NCI-H1417 (cell line): ENCODE results near the gene TRIM65.
A peak's percentile ranks its signal among the peaks of the same experiment; 100 is the strongest.
"Not testable (repeated sequence)": the region's sequence is repeated elsewhere in the genome, so short reads cannot be mapped to it uniquely, and the experiment has no call there.

Experiments
- DNase-seq, 3 experiments: peaks; one replicate each; lab custom pipeline; 2025; lab: John Stamatoyannopoulos, UW

Gene TRIM65

DNA sequence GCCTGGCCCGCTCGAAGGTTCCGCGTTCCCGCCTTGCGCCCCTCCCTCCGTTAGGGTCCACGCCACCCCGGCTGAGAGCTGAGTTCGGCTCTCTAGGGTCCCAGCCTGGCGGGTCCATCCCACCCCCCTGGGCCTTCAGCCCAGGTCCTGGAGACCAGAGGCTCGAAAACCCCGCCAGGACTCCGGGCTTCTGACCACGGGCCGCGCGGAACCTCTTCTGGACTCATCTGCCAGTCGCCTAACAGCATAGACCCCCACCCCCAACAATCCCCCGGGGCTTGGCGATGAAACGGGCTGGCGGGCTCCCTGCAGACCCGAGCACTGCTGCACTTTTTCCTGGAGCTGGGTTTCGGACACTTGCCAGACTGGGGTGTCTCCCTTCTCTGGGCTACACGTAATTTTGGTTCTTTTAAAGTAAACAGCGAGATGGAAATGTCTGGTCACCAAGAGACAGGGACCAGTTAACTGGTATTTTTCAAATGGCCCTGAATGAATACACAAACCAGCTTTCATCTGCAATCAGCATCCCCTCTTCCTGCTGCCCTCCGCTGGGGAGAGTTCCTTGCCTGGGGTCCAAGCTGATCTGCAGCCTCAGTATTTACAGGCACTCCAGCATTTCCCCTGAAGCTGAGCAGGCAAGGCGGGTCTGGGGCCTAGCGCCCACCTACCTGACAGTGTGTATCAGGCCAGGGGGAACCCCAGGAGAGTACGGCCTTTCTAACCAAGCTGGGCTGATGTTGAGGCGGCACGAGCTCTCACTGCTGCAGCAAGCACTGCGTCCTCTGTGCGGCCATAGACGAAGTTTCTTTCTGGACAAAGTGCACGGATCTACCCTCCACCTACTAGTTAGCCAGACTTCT, 639 bp upstream of the TRIM65 start:
- DNase-seq = no peak

- peak in 1 of 3 experiments; percentile 24 for DNase-seq
Measured at GRCh38 chr17:75895370-75896155, 1.2 kb downstream of the TRIM65 start.

DNA sequence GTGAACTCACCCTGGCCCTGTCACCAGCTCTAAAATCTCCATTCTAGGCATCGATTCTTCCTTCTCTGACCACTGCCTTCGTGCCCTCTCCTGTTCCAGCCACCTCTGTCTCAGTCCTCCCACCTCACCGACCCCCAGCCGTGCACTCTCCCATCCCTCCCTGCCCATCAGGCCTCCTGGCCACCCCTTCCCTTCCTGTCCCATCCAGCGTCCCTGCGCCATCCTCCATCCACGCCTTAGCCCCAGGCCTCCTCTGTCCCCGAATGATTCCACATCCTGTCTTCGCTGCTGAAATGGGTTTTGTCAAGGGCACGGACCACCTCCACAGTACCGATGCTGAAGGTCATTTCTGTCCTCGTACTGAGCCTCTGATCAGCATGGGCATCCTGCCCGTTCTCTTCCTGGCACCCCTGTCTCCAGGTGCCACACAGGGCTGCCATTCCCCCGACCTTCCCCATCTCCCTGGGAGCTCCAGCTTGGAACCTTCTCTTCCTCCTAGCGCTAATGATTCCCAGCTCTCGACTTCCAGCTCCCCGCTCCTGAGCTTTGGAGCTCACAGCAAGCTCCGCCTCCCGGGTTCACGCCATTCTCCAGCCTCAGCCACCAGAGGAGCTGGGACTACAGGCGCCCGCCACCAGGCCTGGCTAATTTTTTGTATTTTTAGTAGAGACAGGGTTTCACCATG, 2.6 kb downstream of the TRIM65 start:
- no peak for DNase-seq

DNA sequence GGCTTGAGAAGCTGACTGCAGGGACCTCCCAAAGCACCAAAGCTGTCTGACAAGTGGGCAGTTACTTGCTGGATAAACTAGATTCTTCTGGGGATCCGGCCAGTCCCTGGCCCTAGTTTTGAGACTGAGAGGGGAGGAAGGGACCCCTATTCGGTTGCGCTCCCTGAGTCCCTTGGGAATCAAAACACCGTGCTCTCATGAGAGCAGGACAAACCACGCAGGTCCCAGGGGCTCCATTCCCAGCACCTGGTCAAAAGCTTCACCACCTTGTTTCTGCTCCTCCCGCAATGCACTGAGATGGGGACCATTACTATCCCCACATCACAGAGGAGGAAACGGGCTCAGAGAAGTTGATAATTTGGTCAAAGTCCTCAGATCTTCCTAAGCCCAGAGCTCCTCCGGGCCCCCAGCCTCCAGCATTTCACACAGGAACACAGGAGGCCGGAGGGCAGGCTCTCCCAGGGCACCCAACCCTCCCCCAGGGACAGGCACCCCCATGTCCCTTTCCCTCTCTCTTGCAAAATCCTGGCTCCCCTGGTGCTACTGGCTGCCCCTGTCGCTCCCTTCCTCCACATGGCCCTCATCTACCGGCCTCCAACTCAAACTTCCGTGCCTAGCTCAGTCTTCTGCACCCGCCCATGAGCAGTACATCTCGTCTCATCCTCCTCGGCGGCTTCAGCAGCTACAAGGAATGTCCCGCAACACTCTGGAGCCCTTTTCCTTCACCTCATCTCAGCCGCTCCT, 3.3 kb downstream of the TRIM65 start:
- DNase-seq = no peak

DNA sequence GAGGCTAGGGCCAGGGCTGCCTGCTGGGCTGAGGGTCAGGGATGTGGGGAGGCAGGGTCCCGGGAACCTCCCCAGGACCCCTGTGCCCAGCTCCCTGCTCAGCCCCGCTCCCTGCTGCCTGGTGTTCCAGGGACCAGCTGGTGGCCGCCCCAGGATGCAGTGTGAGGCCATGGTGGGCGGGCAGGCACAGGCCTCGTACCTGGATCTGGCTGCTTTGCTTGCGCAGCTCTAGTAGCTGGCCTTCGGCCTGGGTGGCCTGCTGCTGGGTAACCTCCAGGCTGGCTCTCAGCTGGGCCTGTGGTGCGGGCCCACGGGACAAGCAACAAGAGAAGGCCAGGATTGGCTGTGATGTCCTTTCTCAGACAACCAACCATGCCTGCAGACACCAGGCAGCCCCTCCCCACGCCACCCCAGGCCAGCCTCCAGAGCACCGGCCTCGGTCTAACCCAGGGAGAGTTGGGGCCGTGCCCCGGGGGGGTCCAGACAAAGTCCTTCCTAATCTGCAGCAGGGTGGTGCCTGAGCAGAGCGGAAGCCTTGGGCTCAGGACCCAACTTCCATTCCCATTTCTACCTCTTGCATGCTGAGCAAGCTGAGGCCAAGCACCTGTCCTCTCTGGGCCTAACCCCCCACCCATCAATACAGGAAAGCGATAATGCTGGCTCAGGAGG, 4.1 kb downstream of the TRIM65 start:
- no peak for DNase-seq

DNA sequence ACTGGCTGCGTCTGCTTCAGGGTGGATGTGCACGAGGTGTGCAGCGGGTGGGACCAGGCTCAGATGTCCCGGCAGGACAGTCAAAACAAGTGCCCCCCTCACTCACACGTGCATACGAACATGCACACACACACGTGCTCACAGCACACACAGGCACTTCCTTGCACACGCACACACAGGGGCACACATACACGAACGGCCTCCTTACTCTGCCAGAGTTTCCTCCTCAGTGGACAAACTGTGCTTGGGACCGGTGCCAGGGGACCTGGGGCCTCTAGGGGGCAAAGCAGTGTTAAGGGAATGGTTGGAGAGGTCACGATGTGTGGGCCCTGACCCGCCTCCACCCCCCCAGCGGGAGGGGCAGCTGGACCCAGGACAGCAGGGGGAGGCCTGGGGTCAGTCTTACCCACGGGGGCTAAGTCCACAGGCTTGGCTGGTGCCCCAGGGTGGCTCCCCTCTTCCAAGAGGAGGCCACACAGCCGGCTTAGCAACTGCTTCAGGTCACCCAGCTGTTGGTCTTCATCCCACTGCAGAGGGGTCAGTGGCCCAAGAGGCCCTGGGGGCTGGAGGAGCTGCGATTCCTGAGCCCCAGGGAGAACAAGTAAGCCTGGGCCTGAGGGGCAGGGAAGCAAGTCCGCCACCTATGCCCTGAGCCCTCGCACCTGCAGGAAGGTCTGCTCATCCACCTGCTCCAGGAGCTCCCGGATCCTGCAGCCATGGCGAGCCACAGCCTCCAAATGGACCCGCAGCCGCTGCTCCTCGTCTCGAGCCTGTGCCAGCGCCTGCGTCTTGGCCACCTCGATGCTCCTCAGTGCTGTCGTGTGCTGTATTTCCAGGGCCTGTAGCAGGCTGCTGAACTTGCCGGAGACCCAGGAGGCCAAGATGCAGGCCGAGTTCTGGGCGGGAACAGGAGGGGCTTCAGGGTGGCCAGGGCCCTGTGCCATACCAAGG, 4.9 kb downstream of the TRIM65 start:
- DNase-seq = no peak

DNA sequence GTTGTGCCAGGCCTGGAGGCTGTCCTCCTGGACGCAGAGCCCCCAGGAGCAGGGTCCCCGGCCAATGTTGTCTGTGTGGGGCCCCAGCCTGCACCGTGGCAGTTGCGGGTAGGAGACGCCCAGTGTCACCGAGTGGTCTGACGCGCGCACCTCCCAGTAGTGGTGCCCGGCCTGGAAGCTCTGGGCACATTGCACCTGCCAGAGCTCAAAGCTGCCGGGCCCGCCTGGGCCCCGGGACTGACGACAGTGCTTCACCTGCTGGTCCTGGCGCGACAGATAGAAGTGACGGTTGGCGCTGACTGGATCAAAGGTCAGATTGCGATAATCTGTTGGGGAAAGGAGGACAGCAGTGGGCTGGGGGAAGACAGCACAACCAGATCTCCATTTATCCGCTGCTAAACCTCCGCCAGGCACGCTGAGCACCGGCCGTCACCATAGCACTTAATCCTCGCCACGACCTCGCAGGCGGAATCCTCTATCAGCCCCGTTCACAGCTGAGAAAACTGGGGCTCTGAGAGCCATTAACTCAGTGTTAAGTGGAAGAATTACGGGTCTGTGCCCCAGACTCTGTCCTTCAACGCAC, 5.6 kb downstream of the TRIM65 start:
- DNase-seq = no peak

GRCh38 chr17:75889454-75889853, 7.3 kb downstream of the TRIM65 start:
- no peak for DNase-seq

DNA sequence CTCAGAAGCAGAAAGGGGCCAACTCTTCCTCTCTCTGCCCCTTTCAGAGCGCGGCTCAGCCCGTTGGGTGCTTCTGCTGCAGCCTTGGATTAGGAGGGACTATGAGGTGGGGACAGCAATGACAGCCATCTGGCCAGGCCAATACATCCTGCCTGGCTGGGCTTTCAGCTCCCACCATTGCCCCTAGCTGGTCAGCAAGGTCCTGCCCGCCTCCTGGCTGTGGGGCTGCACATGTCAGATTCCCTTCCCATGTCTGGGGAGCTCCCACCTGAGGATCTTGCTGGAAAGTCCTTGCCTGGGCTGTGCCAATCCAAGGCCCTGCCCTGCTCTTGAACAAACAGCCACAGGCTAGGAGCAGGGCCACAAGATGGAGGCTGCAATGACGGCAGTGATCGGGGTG, 8.3 kb downstream of the TRIM65 start:
- no peak for DNase-seq

- not testable (repeated sequence) for DNase-seq
Measured at GRCh38 chr17:75885860-75886259, 10.9 kb downstream of the TRIM65 start.

GRCh38 chr17:75885431-75885830, 11.3 kb downstream of the TRIM65 start:
- DNase-seq = no peak

DNA sequence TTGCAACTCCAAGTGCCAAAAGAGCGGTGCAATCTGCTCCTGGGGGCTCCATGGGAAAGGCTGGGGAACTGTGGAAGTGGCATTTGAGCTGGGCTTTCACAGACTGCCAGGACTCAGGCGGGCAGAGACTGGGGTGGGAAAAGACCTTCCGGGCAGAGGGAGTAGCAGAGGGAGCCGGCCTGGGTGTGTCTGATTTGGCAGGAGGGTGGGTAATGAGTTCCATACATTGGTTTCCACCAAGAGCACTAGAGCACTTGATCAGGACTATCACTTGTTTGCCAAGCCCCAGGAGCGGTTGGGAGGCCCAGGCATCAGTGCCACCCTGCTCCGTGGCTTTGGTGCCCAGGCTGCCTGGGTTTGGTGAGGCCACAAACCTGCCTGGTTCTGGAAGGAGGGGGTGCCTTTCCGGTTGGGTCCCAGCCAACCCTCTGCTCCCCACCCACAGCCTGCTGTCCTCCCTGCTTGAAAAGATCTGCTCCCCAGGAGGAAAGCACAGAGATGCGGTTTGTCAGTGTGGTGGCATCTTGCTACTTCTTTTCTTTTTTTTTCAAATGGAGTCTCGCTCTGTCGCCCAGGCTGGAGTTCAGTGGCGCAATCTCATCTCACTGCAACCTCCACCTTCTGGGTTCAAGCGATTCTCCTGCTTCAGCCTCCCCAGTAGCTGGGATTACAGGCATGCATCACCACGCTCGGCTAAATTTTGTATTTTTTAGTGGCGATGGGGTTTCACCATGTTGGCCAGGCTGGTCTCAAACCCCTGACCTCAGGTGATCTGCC, 14.9 kb downstream of the TRIM65 start:
- DNase-seq = no peak

- DNase-seq = no peak
Measured at GRCh38 chr17:75880266-75880665, 16.5 kb downstream of the TRIM65 start.

- DNase-seq = peak in 2 of 3 experiments; percentile 67 to 70
Measured at GRCh38 chr17:75878174-75878998, 18.4 kb downstream of the TRIM65 start, which contains the start of gene TRIM47. Gene TRIM47 (minus strand): TSS chr17:75878581. CDS start chr17:75878548, 33 bp downstream.

DNA sequence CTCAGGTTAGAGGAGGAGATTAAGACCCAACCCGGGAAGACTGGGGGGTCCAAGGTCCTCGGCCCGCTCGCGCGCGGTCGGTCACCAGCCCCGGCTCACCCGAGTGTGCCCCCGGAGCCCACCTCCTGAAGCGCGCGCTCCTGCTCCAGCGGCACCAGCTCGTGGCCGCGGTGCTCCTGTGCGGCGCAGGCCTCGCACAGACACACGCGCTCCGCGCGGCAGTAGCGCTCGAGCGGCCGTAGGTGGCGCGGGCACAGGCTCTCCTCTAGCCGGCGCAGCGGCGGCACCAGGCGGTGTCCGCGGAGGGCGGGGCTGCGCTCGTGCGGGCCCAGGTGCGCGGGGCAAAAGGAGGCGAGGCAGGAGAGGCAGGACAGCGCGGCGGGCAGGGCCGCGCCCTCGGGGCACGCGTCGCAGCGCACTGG, 19.0 kb downstream of the TRIM65 start:
- peak in 2 of 3 experiments; percentile 77 to 82 for DNase-seq

GRCh38 chr17:75876938-75877751, 19.6 kb downstream of the TRIM65 start:
- DNase-seq = peak in 2 of 3 experiments; percentile 52 to 70
